Activated CD4-positive, alpha-beta T cell treated with anti-CD3 and anti-CD28 coated beads for 48 hours (primary cell): ENCODE results near the gene PRIMA1.

Experiments
- DNase-seq: peaks from one replicate; pipeline ENCODE4 v3.0.0-alpha.2; 2020

Gene PRIMA1

GRCh38 chr14:93751946-93752655 is 36.2 kb downstream of the PRIMA1 start:
- DNase-seq: no peak

- DNase-seq: no peak
Observed at GRCh38 chr14:93749076-93749420, 39.2 kb downstream of the PRIMA1 start.

GRCh38 chr14:93748208-93749075 is 39.8 kb downstream of the PRIMA1 start:
- DNase-seq: no peak

GRCh38 chr14:93747560-93747959 is 40.7 kb downstream of the PRIMA1 start:
- DNase-seq: no peak

GRCh38 chr14:93747102-93747501 is 41.2 kb downstream of the PRIMA1 start:
- DNase-seq: no peak

GRCh38 chr14:93745603-93746273 is 42.5 kb downstream of the PRIMA1 start:
- DNase-seq: no peak

GRCh38 chr14:93744876-93745275 is 43.4 kb downstream of the PRIMA1 start:
- DNase-seq: no peak

- no peak for DNase-seq
Observed at GRCh38 chr14:93744176-93744575, 44.1 kb downstream of the PRIMA1 start.

GRCh38 chr14:93743270-93744060 is 44.8 kb downstream of the PRIMA1 start:
- no peak for DNase-seq

- no peak for DNase-seq
Observed at GRCh38 chr14:93742761-93743160, 45.5 kb downstream of the PRIMA1 start.

- DNase-seq: no peak
Observed at GRCh38 chr14:93741556-93742230, 46.6 kb downstream of the PRIMA1 start.

GRCh38 chr14:93737634-93738033 is 50.7 kb downstream of the PRIMA1 start:
- DNase-seq: no peak

GRCh38 chr14:93736378-93737014 is 51.8 kb downstream of the PRIMA1 start:
- DNase-seq: peak; percentile 7

GRCh38 chr14:93735206-93735605 is 53.1 kb downstream of the PRIMA1 start:
- DNase-seq: no peak

- DNase-seq: peak; percentile 18
Observed at GRCh38 chr14:93734086-93734822, 54.0 kb downstream of the PRIMA1 start.

GRCh38 chr14:93733631-93734030 is 54.7 kb downstream of the PRIMA1 start:
- DNase-seq: no peak

GRCh38 chr14:93733231-93733630 is 55.1 kb downstream of the PRIMA1 start:
- DNase-seq: no peak

GRCh38 chr14:93732524-93732923 is 55.8 kb downstream of the PRIMA1 start:
- no peak for DNase-seq

- DNase-seq: no peak
Observed at GRCh38 chr14:93731753-93732152, 56.5 kb downstream of the PRIMA1 start.

GRCh38 chr14:93729993-93730392 is 58.3 kb downstream of the PRIMA1 start:
- DNase-seq: no peak

GRCh38 chr14:93728651-93729016 is 59.7 kb downstream of the PRIMA1 start:
- no peak for DNase-seq
